CD8-positive, alpha-beta memory T cell (primary cell): Measurements from ENCODE around the gene GPD1L. TPM values are rescaled to one million over a fixed set of nuclear protein-coding genes. Genes with fewer than 3 reads are reported as not detected.

ENCODE experiments used
- CTCF ChIA-PET: fragments of 350-600 bp; sonication (Branson Sonifier 250); formaldehyde crosslinking; loops from one replicate; lab custom pipeline; 2021; ENCODE audit warnings: antibody characterized with exemption; lab: Charles Lee
- POLR2A ChIA-PET: fragments of 350-600 bp; sonication (Branson Sonifier 250); formaldehyde crosslinking; loops from one replicate; lab custom pipeline; 2021; ENCODE audit warnings: antibody characterized with exemption; lab: Charles Lee
- DNase-seq, 5 donors: peaks; one replicate each; pipeline versions ENCODE4 v3.0.0 to v3.0.0-alpha.2; 2020 to 2022; ENCODE audit warnings: mixed read lengths in 1 of 5
- H3K27ac ChIP-seq: one replicate; pipeline ENCODE4 v1.7.0; 2013; ENCODE audit warnings: low read depth, mild to moderate bottlenecking, low read length, moderate library complexity
- H3K27me3 ChIP-seq: 2 replicates; pipeline ENCODE4 v1.7.0; 2013; ENCODE audit warnings: low read length, mild to moderate bottlenecking; ENCODE audit not compliant: insufficient read depth, poor library complexity, severe bottlenecking
- H3K36me3 ChIP-seq: 2 replicates; pipeline ENCODE4 v1.7.0; 2013; ENCODE audit warnings: mild to moderate bottlenecking, low read length, moderate library complexity; ENCODE audit not compliant: insufficient read depth
- H3K4me1 ChIP-seq: 2 replicates; pipeline ENCODE4 v1.7.0; 2013; ENCODE audit warnings: mild to moderate bottlenecking, low read length, moderate library complexity; ENCODE audit not compliant: insufficient read depth
- H3K4me3 ChIP-seq: 2 replicates; pipeline ENCODE4 v1.7.0; 2013; ENCODE audit warnings: mild to moderate bottlenecking, low read length
- H3K9me3 ChIP-seq: 2 replicates; pipeline ENCODE4 v1.7.0; 2013; ENCODE audit warnings: mild to moderate bottlenecking, low read length
- H3K27ac Mint-ChIP-seq, 8 donors: one replicate each; pipeline ENCODE4 v1.8.0; 2020 to 2021; ENCODE audit warnings: mixed read lengths in 8 of 8, mild to moderate bottlenecking in 6 of 8, inconsistent platforms in 3 of 8, moderate library complexity in 3 of 8
- H3K27me3 Mint-ChIP-seq, 2 donors: one replicate each; pipeline ENCODE4 v1.8.0; 2020 to 2021; ENCODE audit warnings: mixed read lengths in 2 of 2, mild to moderate bottlenecking in 1 of 2, moderate library complexity in 1 of 2
- H3K36me3 Mint-ChIP-seq, 3 donors: one replicate each; pipeline ENCODE4 v1.8.0; 2020 to 2021; ENCODE audit warnings: mixed read lengths in 3 of 3, inconsistent platforms in 1 of 3, mild to moderate bottlenecking in 1 of 3
- H3K4me1 Mint-ChIP-seq, 3 donors: one replicate each; pipeline ENCODE4 v1.8.0; 2020 to 2021; ENCODE audit warnings: mixed read lengths in 3 of 3, inconsistent platforms in 1 of 3, mild to moderate bottlenecking in 1 of 3
- H3K4me3 Mint-ChIP-seq, 7 donors: one replicate each; pipeline ENCODE4 v1.8.0; 2020 to 2021; ENCODE audit warnings: mixed read lengths in 7 of 7, mild to moderate bottlenecking in 6 of 7, moderate library complexity in 4 of 7, inconsistent platforms in 2 of 7
- H3K9me3 Mint-ChIP-seq, 5 donors: one replicate each; pipeline ENCODE4 v1.8.0; 2020 to 2022; ENCODE audit warnings: mixed read lengths in 5 of 5, mild to moderate bottlenecking in 3 of 5, moderate library complexity in 2 of 5, inconsistent platforms in 1 of 5
- polyA plus RNA-seq: library from polyadenylated mRNA; unstranded; fragments of 300-500 nt; fragmentation: Illumina TruSeq; gene quantifications from one replicate; pipeline ENCODE4 v1.2.3, GENCODE V29; 2021
- total RNA-seq, 2 experiments: library from RNA; stranded (reverse); gene quantifications; one replicate each; pipeline ENCODE4 v1.2.3, GENCODE V29; 2021

Gene GPD1L
- total and polyA plus RNA-seq, 3 experiments from 2014 or later = 13.9 to 20.9 (median 16.1) TPM

- CTCF ChIA-PET = interaction anchor here (0.8 to 3.0 kb wide), 7 partner anchors 10 to 126 kb away, joined by 3 to 59 read pairs (median 7); no protein-coding TSS in a partner anchor
- POLR2A ChIA-PET = no interaction called here
- H3K27me3 ChIP-seq = no peaks in the 10 kb centered on the region
- no peaks in the 10 kb centered on the region for H3K9me3 Mint-ChIP-seq
- H3K4me1 ChIP-seq = no peaks in the 10 kb centered on the region
- H3K27ac ChIP-seq = no peak overlapping the region
- H3K9me3 ChIP-seq = no peaks in the 10 kb centered on the region
- peaks cover 14 to 73% (median 25%) of the 10 kb centered on the region in 3 donors for H3K36me3 Mint-ChIP-seq
- DNase-seq = peak; percentile 12 to 62 (median 36)
- H3K27me3 Mint-ChIP-seq = no peaks in the 10 kb centered on the region
- no peak overlapping the region for H3K4me3 Mint-ChIP-seq
- H3K27ac Mint-ChIP-seq = peak overlapping the region in 2 of 8 donors; percentile 19 to 34
- no peak overlapping the region for H3K4me3 ChIP-seq
- peaks cover 13% of the 10 kb centered on the region for H3K36me3 ChIP-seq
- H3K4me1 Mint-ChIP-seq = peaks cover 1 to 9% (median 4%) of the 10 kb centered on the region in 3 donors
These were observed 37.7 kb downstream of the GPD1L start for GRCh38 chr3:32143849-32144757.

- H3K4me1 Mint-ChIP-seq = peaks cover 0 to 5% (median 4%) of the 10 kb centered on the region in 3 donors
- no peak overlapping the region for H3K4me3 ChIP-seq
- peaks cover 13% of the 10 kb centered on the region for H3K36me3 ChIP-seq
- H3K36me3 Mint-ChIP-seq = peaks cover 14 to 73% (median 26%) of the 10 kb centered on the region in 3 donors
- H3K27me3 ChIP-seq = no peaks in the 10 kb centered on the region
- H3K27ac ChIP-seq = no peak overlapping the region
- POLR2A ChIA-PET = no interaction called here
- CTCF ChIA-PET = no interaction called here
- no peaks in the 10 kb centered on the region for H3K27me3 Mint-ChIP-seq
- no peak overlapping the region for H3K4me3 Mint-ChIP-seq
- H3K4me1 ChIP-seq = no peaks in the 10 kb centered on the region
- no peak for DNase-seq
- no peaks in the 10 kb centered on the region for H3K9me3 ChIP-seq
- peak overlapping the region in 2 of 8 donors; percentile 8 to 45 for H3K27ac Mint-ChIP-seq
- H3K9me3 Mint-ChIP-seq = no peaks in the 10 kb centered on the region
These were observed 40.4 kb downstream of the GPD1L start for GRCh38 chr3:32146746-32147211.

GRCh38 chr3:32147509-32147908, 41.1 kb downstream of the GPD1L start:
- H3K4me1 ChIP-seq = no peaks in the 10 kb centered on the region
- peaks cover 14 to 77% (median 30%) of the 10 kb centered on the region in 3 donors for H3K36me3 Mint-ChIP-seq
- no peaks in the 10 kb centered on the region for H3K27me3 Mint-ChIP-seq
- peaks cover 15% of the 10 kb centered on the region for H3K36me3 ChIP-seq
- no peaks in the 10 kb centered on the region for H3K9me3 Mint-ChIP-seq
- POLR2A ChIA-PET = no interaction called here
- H3K27ac Mint-ChIP-seq = no peak overlapping the region
- no peak overlapping the region for H3K4me3 ChIP-seq
- H3K4me3 Mint-ChIP-seq = no peak overlapping the region
- CTCF ChIA-PET = no interaction called here
- no peak for DNase-seq
- peaks cover 0 to 5% (median 4%) of the 10 kb centered on the region in 3 donors for H3K4me1 Mint-ChIP-seq
- no peaks in the 10 kb centered on the region for H3K9me3 ChIP-seq
- H3K27ac ChIP-seq = no peak overlapping the region
- no peaks in the 10 kb centered on the region for H3K27me3 ChIP-seq

GRCh38 chr3:32147933-32148332, 41.5 kb downstream of the GPD1L start:
- Mint-ChIP-seq H3K36me3 (peaks cover 14 to 79% (median 31%) of the 10 kb centered on the region in 3 donors), H3K27ac (peak overlapping the region in 1 of 8 donors; percentile 43), H3K4me3 (no peak overlapping the region), H3K27me3 (no peaks in the 10 kb centered on the region), H3K4me1 (peaks cover 0 to 5% (median 4%) of the 10 kb centered on the region in 3 donors), H3K9me3 (no peaks in the 10 kb centered on the region)
- Histone ChIP-seq H3K4me3 (no peak overlapping the region), H3K36me3 (peaks cover 19% of the 10 kb centered on the region), H3K27me3 (no peaks in the 10 kb centered on the region), H3K27ac (no peak overlapping the region), H3K4me1 (no peaks in the 10 kb centered on the region), H3K9me3 (no peaks in the 10 kb centered on the region)
- ChIA-PET POLR2A (no interaction called here), CTCF (no interaction called here)
- no peak for DNase-seq

- no peaks in the 10 kb centered on the region for H3K4me1 ChIP-seq
- Mint-ChIP-seq H3K27me3 (no peaks in the 10 kb centered on the region), H3K4me3 (no peak overlapping the region), H3K27ac (peak overlapping the region in 2 of 8 donors; percentile 27 to 43), H3K9me3 (no peaks in the 10 kb centered on the region), H3K36me3 (peaks cover 14 to 79% (median 31%) of the 10 kb centered on the region in 3 donors), H3K4me1 (peaks cover 0 to 5% (median 4%) of the 10 kb centered on the region in 3 donors)
- DNase-seq = no peak
- H3K9me3 ChIP-seq = no peaks in the 10 kb centered on the region
- H3K27me3 ChIP-seq = no peaks in the 10 kb centered on the region
- H3K4me3 ChIP-seq = no peak overlapping the region
- H3K36me3 ChIP-seq = peaks cover 19% of the 10 kb centered on the region
- POLR2A ChIA-PET = no interaction called here
- no peak overlapping the region for H3K27ac ChIP-seq
- CTCF ChIA-PET = no interaction called here
These were observed 41.9 kb downstream of the GPD1L start for GRCh38 chr3:32148351-32148750.

GRCh38 chr3:32153414-32154204, 47.2 kb downstream of the GPD1L start:
- no peak overlapping the region for H3K4me3 ChIP-seq
- no peak for DNase-seq
- ChIA-PET CTCF (interaction anchor here (1.0 to 1.1 kb wide), 2 partner anchors 11 to 24 kb away, joined by 3 read pairs; no protein-coding TSS in a partner anchor), POLR2A (no interaction called here)
- no peak overlapping the region for H3K27ac ChIP-seq
- Mint-ChIP-seq H3K27ac (peak overlapping the region in 3 of 8 donors; percentile 7 to 65 (median 42)), H3K36me3 (peaks cover 8 to 87% (median 29%) of the 10 kb centered on the region in 3 donors), H3K27me3 (no peaks in the 10 kb centered on the region), H3K9me3 (no peaks in the 10 kb centered on the region), H3K4me1 (no peaks in the 10 kb centered on the region), H3K4me3 (no peak overlapping the region)
- H3K36me3 ChIP-seq = peaks cover 13% of the 10 kb centered on the region
- no peaks in the 10 kb centered on the region for H3K27me3 ChIP-seq
- no peaks in the 10 kb centered on the region for H3K9me3 ChIP-seq
- no peaks in the 10 kb centered on the region for H3K4me1 ChIP-seq

- H3K9me3 Mint-ChIP-seq = no peaks in the 10 kb centered on the region
- POLR2A ChIA-PET = no interaction called here
- H3K27me3 Mint-ChIP-seq = no peaks in the 10 kb centered on the region
- no peak overlapping the region for H3K4me3 Mint-ChIP-seq
- Histone ChIP-seq H3K36me3 (peaks cover 13% of the 10 kb centered on the region), H3K27ac (no peak overlapping the region), H3K4me3 (no peak overlapping the region), H3K27me3 (no peaks in the 10 kb centered on the region), H3K4me1 (no peaks in the 10 kb centered on the region), H3K9me3 (no peaks in the 10 kb centered on the region)
- peak overlapping the region in 3 of 8 donors; percentile 3 to 37 (median 26) for H3K27ac Mint-ChIP-seq
- H3K36me3 Mint-ChIP-seq = peaks cover 8 to 87% (median 29%) of the 10 kb centered on the region in 3 donors
- CTCF ChIA-PET = interaction anchor here (1.0 to 1.1 kb wide), 2 partner anchors 11 to 23 kb away, joined by 3 read pairs; no protein-coding TSS in a partner anchor
- no peaks in the 10 kb centered on the region for H3K4me1 Mint-ChIP-seq
- no peak for DNase-seq
These were observed 47.8 kb downstream of the GPD1L start for GRCh38 chr3:32154205-32154579.
